ENCODE measurements around the gene KCND2. TPM values are rescaled to one million over a fixed set of nuclear protein-coding genes. Genes with fewer than 3 reads are reported as not detected.

KCND2 gene
- total RNA-seq, 1 experiment from 2014 or later: 0.33 TPM

DNA sequence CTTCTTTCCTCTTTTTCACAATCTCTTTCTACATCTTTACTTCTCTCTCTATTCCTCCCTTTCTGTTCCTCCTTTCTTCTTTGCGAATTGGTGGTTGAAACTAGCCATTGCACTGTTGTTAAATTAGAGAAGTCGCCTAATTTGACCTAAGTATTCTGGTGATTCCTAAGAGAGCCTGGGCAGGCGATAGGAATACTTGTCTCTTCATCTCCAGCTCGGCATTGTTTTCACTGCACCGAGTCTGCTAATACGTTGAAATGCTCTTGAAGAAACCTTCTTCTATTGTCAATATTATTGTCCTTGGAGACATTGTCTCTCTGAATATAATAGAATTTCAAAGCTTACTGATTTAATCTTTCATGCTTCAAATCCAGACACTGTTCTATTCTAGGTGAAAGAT lies 31.7 kb downstream of the KCND2 start:
- POLR2A ChIA-PET (ENCODE audit: unreplicated experiment): no interaction called here
- no peaks in the 10 kb centered on the region for H4K20me1 ChIP-seq (ENCODE audit: low read length)
- no peak overlapping the region for H2AFZ ChIP-seq (ENCODE audit: low read length)
- H3F3A ChIP-seq (ENCODE audit: low read length, unreplicated experiment): no peaks in the 10 kb centered on the region
- no TSS peak for BruUV-seq (replicated peaks)
- H3K36me3 ChIP-seq (ENCODE audit: low read depth, low read length): no peaks in the 10 kb centered on the region
- H3K9me2 ChIP-seq (replicated peaks; ENCODE audit: low read length): no peaks in the 10 kb centered on the region
- no peak for TF ChIP-seq EZH2 (IDR thresholded peaks at IDR 0.05; ENCODE audit: low read length, unreplicated experiment)
- no peak for TF ChIP-seq EZH2phosphoT487 (IDR thresholded peaks at IDR 0.05; ENCODE audit: borderline replicate concordance, low read length)
- TF ChIP-seq, protein P1, sequence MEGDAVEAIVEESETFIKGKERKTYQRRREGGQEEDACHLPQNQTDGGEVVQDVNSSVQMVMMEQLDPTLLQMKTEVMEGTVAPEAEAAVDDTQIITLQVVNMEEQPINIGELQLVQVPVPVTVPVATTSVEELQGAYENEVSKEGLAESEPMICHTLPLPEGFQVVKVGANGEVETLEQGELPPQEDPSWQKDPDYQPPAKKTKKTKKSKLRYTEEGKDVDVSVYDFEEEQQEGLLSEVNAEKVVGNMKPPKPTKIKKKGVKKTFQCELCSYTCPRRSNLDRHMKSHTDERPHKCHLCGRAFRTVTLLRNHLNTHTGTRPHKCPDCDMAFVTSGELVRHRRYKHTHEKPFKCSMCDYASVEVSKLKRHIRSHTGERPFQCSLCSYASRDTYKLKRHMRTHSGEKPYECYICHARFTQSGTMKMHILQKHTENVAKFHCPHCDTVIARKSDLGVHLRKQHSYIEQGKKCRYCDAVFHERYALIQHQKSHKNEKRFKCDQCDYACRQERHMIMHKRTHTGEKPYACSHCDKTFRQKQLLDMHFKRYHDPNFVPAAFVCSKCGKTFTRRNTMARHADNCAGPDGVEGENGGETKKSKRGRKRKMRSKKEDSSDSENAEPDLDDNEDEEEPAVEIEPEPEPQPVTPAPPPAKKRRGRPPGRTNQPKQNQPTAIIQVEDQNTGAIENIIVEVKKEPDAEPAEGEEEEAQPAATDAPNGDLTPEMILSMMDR (conservative IDR thresholded peaks at IDR 0.05; ENCODE audit: low read depth, low read length): no peak
- H3K27ac ChIP-seq (ENCODE audit: low read length): no peak overlapping the region
- CTCF ChIA-PET: no interaction called here
- no peaks in the 10 kb centered on the region for H3K4me1 ChIP-seq (ENCODE audit: insufficient read depth, low read length)
- DNase-seq (no peak), ATAC-seq (no peak)
- H3K9ac ChIP-seq (ENCODE audit: low read length): no peak overlapping the region
- intact Hi-C loops (cut with micrococcal nuclease): no loop called here
- H3K79me2 ChIP-seq (ENCODE audit: low read length): no peaks in the 10 kb centered on the region
- H3K9me3 ChIP-seq (ENCODE audit: low read length): no peaks in the 10 kb centered on the region
- H3K4me2 ChIP-seq (ENCODE audit: low read length): no peak overlapping the region
- H3K4me3 ChIP-seq (ENCODE audit: low read length): no peak overlapping the region
- no peaks in the 10 kb centered on the region for H3K27me3 ChIP-seq (ENCODE audit: low read length)

DNA sequence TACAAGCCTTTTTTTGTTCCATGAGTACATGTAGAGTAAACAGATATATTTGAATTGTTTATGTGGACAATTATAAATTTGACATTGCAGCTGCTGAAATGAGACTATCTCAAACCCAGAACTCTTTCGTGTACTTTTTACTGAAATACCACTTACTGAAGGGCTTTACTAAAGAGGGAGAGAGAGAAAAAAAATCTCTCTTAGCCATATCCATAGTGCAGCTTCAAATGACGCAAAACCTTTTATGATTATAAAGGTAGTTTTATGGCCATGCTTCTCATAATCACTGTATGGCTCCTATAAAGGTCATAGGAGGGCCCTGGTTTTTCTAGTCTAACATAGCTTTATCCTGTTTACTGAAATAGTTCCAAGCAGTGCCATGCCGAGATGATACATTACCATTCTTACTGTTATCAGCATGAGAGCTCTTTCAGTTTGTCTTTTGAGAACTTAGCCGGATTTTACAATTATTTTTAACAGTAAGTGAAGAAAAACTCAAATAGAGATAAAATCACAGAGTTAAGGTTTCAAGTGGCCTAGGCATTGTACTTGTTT lies 35.1 kb downstream of the KCND2 start:
- CTCF ChIA-PET: interaction anchor here (0.6 kb wide), 1 partner anchor 135 kb away, joined by 6 read pairs; no protein-coding TSS in a partner anchor
- no peak overlapping the region for H2AFZ ChIP-seq (ENCODE audit: low read length)

More for the DNA sequence above, 35.1 kb downstream of the KCND2 start:
- no peak overlapping the region for H3K4me3 ChIP-seq (ENCODE audit: low read length)
- H4K20me1 ChIP-seq (ENCODE audit: low read length): no peaks in the 10 kb centered on the region
- no peak for DNase-seq
- intact Hi-C loops (cut with micrococcal nuclease): no loop called here
- no peaks in the 10 kb centered on the region for H3K9me2 ChIP-seq (replicated peaks; ENCODE audit: low read length)
- no peak for ATAC-seq
- POLR2A ChIA-PET (ENCODE audit: unreplicated experiment): no interaction called here
- H3K27ac ChIP-seq (ENCODE audit: low read length): no peak overlapping the region
- no peak for TF ChIP-seq EZH2phosphoT487 (IDR thresholded peaks at IDR 0.05; ENCODE audit: borderline replicate concordance, low read length)
- TF ChIP-seq EZH2 (IDR thresholded peaks at IDR 0.05; ENCODE audit: low read length, unreplicated experiment): no peak
- TF ChIP-seq, protein P1 (conservative IDR thresholded peaks at IDR 0.05; ENCODE audit: low read depth, low read length): no peak
- H3K4me1 ChIP-seq (ENCODE audit: insufficient read depth, low read length): no peaks in the 10 kb centered on the region
- H3K4me2 ChIP-seq (ENCODE audit: low read length): no peak overlapping the region
- no peaks in the 10 kb centered on the region for H3K79me2 ChIP-seq (ENCODE audit: low read length)
- no peaks in the 10 kb centered on the region for H3K9me3 ChIP-seq (ENCODE audit: low read length)
- H3K9ac ChIP-seq (ENCODE audit: low read length): no peak overlapping the region
- H3F3A ChIP-seq (ENCODE audit: low read length, unreplicated experiment): no peaks in the 10 kb centered on the region
- no TSS peak for BruUV-seq (replicated peaks)
- no peaks in the 10 kb centered on the region for H3K27me3 ChIP-seq (ENCODE audit: low read length)
- no peaks in the 10 kb centered on the region for H3K36me3 ChIP-seq (ENCODE audit: low read depth, low read length)

Data from PC-3 (cell line).